Right lobe of liver (tissue), 4 donors: ENCODE data around the gene COPS4.

Experiments
- POLR2A ChIP-seq: fragments of 450-650 bp; IDR thresholded peaks from one replicate; pipeline ENCODE4 v1.6.1; 2017; ENCODE audit warnings: antibody characterized with exemption, mild to moderate bottlenecking
- TF ChIP-seq, protein P1 (sequence below), 4 donors: fragments of 200-600 bp in 3 of 4; fragments of 450-650 bp in 1 of 4; IDR thresholded peaks; one replicate each; pipeline versions ENCODE4 v1.5.1 to v1.8.0; 2016 to 2022; ENCODE audit warnings: antibody characterized with exemption in 4 of 4, mild to moderate bottlenecking in 2 of 4
- donor health status: DM: no; HTN: no; CAD: no.
- donor health status: DM: no; HTN: no; CAD: no.
- donor health status: DM: no; HTN: yes; CAD: no.

- TF ChIP-seq, protein P1, sequence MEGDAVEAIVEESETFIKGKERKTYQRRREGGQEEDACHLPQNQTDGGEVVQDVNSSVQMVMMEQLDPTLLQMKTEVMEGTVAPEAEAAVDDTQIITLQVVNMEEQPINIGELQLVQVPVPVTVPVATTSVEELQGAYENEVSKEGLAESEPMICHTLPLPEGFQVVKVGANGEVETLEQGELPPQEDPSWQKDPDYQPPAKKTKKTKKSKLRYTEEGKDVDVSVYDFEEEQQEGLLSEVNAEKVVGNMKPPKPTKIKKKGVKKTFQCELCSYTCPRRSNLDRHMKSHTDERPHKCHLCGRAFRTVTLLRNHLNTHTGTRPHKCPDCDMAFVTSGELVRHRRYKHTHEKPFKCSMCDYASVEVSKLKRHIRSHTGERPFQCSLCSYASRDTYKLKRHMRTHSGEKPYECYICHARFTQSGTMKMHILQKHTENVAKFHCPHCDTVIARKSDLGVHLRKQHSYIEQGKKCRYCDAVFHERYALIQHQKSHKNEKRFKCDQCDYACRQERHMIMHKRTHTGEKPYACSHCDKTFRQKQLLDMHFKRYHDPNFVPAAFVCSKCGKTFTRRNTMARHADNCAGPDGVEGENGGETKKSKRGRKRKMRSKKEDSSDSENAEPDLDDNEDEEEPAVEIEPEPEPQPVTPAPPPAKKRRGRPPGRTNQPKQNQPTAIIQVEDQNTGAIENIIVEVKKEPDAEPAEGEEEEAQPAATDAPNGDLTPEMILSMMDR (IDR thresholded peaks at IDR 0.05), result no peak
- no peak for TF ChIP-seq POLR2A
These were observed 6.0 kb upstream of the COPS4 start for GRCh38 chr4:83028976-83029375.
